GM18867 (cell line): ENCODE results near the gene EEF1AKMT3.
"Not testable (repeated sequence)": the region's sequence is repeated elsewhere in the genome, so short reads cannot be mapped to it uniquely, and the experiment has no call there.

Experiments
- ATAC-seq: cut with Tn5 transposase; IDR thresholded peaks from one replicate; pipeline ENCODE4 v1.9.1; 2021; ENCODE audit warnings: mild to moderate bottlenecking, moderate library complexity; ENCODE audit not compliant: unreplicated experiment

EEF1AKMT3 gene

DNA sequence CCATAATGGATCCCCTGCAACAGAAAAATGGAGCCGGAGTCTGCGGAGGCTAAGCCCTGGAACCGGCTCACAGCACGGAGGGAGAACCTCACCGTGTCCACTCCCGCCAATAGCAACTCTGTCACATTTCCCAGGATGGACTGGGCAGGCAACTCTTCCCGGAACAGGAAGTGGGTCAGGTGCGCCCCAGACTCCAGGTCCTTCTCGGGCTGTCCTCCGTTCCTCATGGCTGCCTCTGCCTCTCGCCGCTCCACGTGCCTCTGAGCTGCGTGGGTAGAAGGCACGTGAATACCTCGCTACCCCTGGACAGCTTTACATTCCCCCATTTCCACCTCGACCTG, 7.8 kb upstream of the EEF1AKMT3 start:
- peak; percentile 14 for ATAC-seq

- ATAC-seq, result peak; percentile 64
Observed at GRCh38 chr12:57765003-57765697, 7.3 kb upstream of the EEF1AKMT3 start.

DNA sequence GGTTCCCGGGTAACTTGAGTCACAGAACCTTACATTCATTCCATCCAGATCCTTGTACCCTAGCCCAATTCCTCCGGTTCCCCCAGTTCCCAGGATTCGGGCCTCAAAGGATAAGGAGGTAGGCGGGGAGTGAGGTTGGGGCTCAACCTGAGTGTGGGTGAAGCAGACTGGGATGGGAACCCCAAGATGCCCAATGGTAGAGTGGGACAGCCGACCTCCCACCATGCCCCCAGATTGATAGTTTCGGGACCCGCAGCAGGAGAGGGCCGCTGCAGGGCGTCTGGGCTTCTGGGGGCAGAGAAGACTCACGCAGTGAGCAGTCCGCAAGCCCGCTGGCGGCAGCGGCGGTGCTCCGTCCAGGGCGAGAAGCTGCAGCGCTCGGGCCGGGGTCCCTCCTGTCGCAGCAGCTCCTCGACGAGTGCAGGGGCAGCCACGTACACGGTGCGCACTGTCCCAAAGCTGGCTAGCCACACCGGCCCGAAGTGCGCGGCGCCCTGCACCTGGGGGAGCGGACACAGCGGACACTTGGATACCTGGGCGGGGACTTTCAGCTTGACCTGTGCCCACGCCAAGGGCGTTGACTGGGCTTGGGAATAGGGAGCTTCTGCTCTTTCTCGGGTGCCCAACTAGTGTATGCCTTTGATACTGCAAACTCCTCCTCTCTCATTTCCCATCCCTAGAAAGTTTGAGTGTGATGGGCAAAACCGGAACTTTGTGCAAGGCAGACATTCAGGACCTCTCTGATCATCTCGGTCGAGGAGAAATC, 6.5 kb upstream of the EEF1AKMT3 start:
- ATAC-seq, result no peak

GRCh38 chr12:57766464-57767304, 5.7 kb upstream of the EEF1AKMT3 start, which contains the start of gene CYP27B1:
TSS of gene CYP27B1 (minus strand) at chr12:57767078. CDS start at chr12:57767041, 37 bp downstream.
- no peak for ATAC-seq

DNA sequence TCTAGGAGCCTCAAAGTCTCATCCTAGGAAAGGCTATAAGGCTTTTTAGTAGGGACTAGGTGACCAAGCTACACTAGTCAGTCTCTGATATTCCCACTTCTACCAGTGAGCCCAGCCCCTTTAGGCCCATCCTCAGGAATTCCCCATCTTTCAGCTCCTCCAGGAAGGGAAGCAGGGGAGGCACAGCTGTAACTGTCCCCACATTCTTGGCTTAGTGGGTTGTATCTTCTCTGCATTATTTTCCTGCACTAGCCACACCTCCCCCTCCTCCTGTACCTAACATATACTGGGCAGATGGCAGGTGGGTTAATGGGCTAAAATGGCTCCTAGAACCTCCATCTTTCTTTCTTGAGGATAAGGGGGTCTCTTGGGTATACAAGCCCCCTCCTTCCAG, 5.1 kb upstream of the EEF1AKMT3 start:
- ATAC-seq, result no peak

- no peak for ATAC-seq
Observed at GRCh38 chr12:57767876-57768275, 4.5 kb upstream of the EEF1AKMT3 start.

- no peak for ATAC-seq
Observed at GRCh38 chr12:57769594-57769993, 2.8 kb upstream of the EEF1AKMT3 start.

DNA sequence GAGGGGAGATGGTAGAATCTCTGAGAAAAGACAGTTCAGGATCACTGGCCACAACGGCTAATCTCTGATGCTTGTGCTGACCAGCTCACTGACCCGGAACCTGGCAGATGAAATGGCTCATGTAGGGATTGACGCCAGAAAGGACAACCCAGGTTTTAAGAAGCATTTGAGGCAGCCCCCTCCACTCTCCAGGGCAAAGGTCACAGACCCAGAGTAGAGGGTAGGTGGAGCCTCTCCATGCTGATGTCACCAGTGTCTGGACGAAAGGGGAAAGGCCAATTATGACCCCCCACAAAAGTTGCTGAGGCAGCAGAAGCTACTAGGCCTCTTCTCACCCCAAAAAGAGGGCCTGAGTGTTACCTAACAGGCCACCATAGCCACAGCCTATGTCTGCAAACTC, 1.7 kb upstream of the EEF1AKMT3 start:
- ATAC-seq, result no peak

GRCh38 chr12:57771236-57771872, 1.1 kb upstream of the EEF1AKMT3 start:
- ATAC-seq, result peak; percentile 67

DNA sequence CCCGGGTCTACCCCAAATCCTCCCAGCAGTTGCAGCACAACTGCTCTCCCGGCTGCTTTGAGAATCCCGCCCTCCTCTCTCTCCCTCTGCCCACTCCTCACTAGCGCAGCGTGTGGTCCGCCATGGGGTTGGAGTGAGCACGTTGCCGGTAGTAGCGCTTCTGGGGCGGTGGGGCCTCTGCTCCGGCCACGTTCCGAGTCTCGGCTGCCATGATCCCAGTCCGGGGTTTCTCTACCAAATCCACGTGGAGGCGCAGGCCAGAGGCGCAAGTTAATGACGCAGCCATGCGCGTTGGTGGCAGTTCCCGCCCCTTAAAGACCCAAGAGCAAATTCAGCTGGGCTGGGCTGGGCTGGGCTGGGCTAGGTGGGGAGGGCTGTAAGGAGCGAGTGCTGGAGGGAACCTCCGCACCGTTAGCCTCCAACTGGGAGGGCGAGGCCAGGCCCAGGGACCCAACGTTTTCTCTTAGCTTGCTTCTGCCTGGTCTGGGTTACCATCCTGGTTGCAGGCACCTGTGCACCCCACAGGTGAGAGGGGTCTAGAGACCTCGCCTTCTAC, 463 bp upstream of the EEF1AKMT3 start, which contains the start of gene METTL1:
Gene METTL1 (minus strand): TSS at position 233 of the 556 bp plus-strand sequence. CDS start 22 bp downstream, at position 211.
- peak; percentile 78 for ATAC-seq

DNA sequence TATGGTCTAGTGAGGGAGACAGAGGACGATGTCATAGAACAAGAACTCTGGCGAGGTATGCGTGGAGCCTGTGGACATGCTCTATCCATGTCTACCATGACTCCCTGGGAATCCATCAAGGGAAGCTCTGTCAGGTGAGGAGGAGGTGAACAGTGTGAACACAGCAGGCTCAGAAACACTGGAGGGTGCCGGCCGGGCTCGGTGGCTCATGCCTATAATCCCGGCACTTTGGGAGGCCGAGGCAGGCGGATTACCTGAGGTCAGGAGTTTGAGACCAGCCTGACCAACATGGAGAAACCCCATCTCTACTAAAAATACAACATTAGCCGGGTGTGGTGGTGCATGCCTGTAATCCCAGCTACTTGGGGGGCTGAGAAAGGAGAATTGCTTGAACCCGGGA, 2.2 kb downstream of the EEF1AKMT3 start:
- ATAC-seq, result not testable (repeated sequence)

- no peak for ATAC-seq
Observed at GRCh38 chr12:57775044-57775443, 2.6 kb downstream of the EEF1AKMT3 start.

DNA sequence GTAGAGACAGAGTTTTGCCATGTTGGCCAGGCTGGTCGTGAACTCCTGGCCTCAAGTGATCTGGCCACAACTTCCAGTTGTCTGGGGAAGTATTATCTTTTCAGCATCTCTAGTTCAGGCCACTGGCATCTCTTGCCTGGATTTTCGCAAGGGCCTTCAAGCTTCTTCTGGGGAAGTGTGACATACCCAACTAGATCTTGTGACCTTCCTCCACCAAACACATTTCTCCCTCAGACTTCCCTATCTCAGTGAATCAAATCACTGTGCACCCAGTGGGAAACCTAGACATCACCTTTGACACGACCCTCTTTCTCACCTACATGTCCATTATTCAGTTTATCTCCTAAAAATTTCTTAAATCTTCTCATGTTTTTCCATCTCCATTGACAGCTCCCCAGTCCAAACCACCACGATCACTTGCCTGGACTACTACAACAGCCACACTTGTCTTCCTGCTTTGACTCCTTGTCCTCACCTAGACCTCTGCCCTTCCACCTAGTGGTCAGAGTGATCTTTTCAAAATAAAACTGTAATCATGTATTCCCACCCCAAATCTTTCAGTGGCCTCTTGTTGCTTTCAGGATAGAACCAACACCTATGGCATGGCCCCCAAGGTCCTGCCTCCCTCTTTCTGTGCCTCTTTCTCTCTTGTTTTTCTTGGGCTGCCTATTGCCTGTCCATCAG, 3.3 kb downstream of the EEF1AKMT3 start:
- ATAC-seq, result no peak

DNA sequence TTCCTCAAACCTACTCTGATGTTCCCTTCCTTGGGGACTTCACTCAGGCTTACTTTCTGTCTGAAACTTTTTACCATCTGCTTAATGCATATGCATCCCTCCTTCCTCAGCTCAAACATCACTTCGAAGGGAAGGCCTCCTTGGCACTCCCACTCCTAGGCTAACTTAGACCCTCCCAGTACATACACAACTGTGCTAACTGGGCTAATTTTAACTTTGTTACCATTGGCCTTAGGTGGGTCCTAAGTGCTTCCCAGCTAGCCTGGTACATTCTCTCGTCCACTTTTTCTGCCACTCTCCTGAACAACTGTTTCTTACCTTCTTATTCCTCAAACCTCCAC, 3.8 kb downstream of the EEF1AKMT3 start:
- no peak for ATAC-seq

DNA sequence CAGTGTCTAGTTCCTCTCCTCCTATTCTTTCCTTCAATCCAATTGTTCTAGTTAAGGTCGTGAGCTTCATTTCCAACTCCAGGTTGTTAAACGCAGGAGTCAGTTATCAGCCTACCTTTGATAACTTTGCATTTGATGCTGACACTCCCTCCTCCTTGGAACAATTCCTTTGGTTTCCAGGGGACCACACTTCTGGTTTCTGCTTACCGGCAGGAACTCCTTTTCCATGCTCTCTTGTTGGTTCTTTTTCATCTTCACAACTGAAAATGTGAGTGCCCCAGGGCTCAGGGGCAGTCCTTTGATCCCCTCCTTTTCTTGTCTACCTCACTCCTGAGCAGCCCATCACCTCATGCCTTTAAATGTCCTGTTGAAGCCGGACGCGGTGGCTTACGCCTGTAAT, 5.0 kb downstream of the EEF1AKMT3 start:
- ATAC-seq, result no peak

GRCh38 chr12:57777911-57778310, 5.5 kb downstream of the EEF1AKMT3 start:
- ATAC-seq, result no peak

GRCh38 chr12:57779736-57780135, 7.3 kb downstream of the EEF1AKMT3 start:
- ATAC-seq, result no peak

DNA sequence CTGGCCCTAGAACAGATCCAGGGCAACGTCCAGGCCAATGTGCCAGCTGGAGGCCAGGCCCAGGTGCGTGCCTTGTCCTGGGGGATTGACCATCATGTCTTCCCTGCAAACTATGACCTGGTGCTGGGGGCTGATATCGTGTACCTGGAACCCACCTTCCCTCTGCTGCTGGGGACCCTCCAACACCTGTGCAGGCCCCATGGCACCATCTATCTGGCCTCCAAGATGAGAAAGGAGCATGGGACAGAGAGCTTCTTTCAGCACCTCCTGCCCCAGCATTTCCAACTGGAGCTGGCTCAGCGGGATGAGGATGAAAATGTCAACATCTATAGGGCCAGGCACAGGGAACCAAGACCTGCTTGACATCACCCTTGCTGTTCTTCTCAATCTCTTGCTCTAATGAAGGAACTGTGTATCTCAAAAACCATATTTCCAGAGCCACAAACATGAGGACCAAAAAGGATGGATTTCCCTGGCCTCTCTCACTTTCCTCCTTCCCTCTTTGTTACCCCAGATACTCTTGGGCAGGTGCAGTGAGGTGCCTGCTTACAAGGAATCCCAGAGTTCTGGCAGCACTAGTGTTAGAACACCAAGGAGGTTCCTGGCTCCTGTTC, 8.0 kb downstream of the EEF1AKMT3 start:
- no peak for ATAC-seq

DNA sequence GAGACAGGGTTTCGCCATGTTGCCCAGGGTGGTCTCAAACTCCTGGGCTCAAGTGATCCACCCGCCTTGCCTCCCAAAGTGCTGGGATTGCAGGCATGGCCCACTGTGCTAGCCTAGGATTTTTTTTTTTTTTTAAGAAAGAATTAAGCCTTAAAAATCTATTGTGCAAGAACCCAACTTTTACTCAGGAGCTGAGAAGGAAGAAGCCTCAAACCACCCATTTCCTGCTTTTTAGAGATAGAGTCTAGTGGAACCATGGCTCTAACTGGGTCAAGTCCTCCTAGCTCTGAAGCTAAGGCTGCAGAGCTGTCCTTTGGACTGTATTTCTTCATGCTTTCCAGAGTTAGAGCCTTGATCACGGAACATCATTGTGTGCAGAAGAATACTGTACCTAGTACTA, 8.8 kb downstream of the EEF1AKMT3 start:
- ATAC-seq, result no peak

DNA sequence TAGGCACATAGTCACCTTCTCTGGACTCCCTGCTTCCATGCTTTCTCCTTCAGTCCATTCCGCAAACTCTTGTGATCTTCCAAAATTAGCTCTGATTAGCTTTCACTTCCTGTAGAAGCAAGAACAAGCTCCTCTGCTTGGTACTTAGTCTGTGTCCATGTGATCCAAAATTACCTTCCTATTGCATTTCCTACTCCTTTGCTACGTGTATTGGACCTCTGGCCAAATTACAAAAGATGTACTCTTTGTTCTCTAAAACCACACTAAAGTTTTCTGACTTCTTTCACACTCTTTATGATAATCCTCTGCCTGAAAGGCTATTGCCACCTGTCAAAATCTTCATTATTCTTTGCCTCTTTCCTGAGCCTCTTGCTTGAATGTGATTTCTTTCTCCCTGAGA, 9.4 kb downstream of the EEF1AKMT3 start:
- no peak for ATAC-seq
